Inflammatory macrophage treated with lipopolysaccharide for 4 hours (primary cell): ENCODE measurements around the gene BUB1B.
A peak's percentile ranks its signal among the peaks of the same experiment; 100 is the strongest.
"Not testable (repeated sequence)": the region's sequence is repeated elsewhere in the genome, so short reads cannot be mapped to it uniquely, and the experiment has no call there.

Experiments used
- DNase-seq: peaks from one replicate; pipeline ENCODE4 v3.0.0-alpha.2; 2020

Gene BUB1B

GRCh38 chr15:40137303-40138200, 23.3 kb upstream of the BUB1B start:
- DNase-seq: no peak

GRCh38 chr15:40138201-40138570, 22.7 kb upstream of the BUB1B start:
- not testable (repeated sequence) for DNase-seq

DNA sequence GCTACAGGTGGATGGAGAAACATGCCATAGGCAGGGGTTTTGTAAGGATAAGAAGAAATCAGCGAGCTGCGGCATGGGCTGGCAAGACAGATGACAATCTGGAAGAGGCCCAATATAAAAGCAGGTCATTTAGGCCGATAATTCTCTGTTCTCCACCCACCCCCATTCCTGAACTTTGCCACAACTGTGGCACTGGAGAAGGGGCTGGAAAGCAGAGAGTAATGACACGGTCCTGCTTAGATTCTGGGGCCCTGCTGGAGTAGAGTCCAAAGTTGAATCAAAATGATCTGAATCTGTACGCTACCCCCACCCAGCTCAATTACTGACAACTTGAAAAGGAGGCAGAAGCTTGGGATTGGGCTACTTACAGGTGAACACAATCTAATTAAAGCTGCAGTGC, 18.4 kb upstream of the BUB1B start:
- no peak for DNase-seq

DNA sequence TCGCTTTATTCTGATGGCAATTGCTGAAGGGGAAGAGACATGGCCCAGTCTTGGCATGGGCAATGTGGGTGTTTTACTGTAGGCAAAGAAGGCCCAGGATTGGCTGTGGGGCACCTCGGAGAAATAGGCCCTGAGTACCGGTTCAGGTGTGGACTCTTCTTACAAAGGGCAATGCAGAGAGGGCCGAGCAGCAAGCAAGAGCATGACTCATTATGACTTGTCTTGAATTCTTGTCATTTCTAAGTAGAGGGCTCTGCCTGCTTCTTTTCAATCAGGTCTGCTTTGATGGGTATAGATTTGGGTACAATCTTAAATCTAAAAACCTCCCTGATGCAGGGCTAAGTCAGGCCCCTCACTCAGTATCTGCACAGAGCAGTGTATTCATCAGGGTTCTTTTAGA, 14.8 kb upstream of the BUB1B start:
- DNase-seq: no peak

- no peak for DNase-seq
These were observed 11.5 kb upstream of the BUB1B start for GRCh38 chr15:40149339-40149738.

GRCh38 chr15:40150163-40150925, 10.5 kb upstream of the BUB1B start:
- DNase-seq: peak; percentile 64

- no peak for DNase-seq
These were observed 9.4 kb upstream of the BUB1B start for GRCh38 chr15:40151499-40151898.

DNA sequence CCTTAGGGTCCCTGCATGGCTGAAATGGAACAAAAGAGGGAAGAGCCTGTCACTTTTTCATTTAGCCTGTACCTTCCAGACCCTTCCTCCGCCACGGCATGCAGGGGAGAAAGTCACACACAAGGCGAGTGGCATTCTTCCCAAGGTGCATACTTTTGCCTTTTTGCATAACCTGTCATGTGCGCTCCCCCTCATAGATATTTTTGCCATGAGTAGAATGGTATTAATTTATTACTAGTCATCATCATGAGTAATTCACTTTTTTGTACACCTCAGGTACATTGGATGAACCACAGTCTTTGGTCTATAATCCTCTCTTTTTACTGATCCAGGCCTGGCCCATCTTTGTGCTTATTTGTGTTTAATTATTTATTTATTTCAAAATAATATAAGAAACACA, 8.9 kb upstream of the BUB1B start:
- DNase-seq: no peak

GRCh38 chr15:40154821-40155220, 6.0 kb upstream of the BUB1B start:
- DNase-seq: not testable (repeated sequence)

DNA sequence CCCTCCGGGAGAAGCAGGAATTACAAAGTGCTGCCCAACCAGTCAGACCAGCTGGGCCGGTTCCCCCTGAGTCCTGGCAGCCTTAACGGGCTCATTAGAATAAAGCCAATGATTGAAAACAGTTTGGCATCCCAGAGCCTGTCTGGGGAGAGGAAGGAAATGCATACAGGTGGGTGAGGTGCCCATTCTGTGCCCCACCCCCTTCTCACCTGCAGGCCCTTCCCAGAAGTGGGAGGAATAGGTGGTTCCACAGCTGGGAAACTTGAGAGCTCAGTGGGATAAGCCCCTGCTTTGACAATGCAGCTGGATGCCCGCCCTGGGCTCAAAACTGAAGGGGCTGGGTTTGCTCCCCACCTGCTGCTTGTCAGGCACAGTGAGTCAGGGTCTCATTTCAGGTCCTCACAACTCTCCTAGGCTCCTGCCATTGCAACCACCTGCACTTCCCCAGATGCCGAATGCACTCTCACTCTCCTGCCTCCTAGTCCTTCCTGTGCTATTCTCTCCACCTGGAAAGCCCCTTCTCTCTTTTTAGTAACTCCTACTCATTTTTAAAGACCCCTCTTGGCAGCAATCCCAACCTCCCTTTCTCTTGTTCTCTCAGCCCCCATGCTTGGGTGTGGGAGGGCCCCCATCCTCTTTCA, 5.5 kb upstream of the BUB1B start:
- no peak for DNase-seq

GRCh38 chr15:40157778-40158447, 3.0 kb upstream of the BUB1B start:
- peak; percentile 9 for DNase-seq

DNA sequence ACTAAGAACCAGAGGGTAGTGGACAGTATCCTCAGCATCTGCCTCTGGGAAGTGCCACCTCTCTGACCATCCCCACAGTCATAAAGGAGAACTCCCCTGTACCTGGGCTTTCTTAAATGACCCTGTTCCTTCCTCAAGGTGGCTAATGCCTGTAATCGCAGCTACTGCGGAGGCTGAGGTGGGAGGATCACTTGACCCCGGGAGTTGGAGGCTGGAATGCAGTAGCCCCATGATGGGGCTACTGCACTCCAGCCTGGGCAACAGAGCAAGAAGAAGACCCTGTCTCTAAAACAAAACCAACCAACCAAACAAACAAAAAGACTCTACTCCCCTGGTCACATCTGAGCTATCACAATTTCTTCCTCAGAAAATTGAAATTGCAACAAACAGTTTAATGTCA, 848 bp upstream of the BUB1B start:
- DNase-seq: no peak

DNA sequence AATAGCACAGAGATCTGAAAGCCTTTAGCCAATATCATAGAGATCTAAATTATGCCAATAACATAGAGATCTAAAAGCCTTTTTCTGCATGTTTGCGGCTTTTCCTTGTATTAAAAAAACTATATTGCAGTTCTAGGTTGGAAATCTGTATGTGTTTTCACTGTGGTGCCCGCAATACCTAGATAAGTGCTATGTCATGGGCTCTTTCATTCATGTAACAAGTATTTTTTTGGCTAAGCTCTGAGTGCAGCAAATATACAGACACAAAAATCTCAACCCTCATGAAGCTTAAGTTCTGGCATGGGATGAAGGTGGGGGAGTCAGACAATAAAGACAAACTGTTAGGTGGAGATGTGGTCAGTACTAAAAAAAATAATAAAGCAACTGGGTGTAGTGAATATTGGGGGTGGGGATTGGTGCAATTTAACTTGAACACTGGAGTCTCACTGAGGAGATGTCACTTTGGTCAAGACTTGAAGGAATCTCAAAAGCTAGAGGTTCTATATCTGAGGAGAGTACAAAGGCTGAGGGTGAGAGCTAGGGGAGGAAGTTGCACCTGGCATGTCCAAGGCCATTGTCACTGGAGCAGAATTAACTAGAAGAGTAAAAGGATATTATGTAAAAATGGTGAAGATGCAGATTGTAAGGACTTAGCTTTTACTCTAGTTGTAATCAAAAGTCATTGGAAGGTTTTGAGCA, 973 bp downstream of the BUB1B start:
- DNase-seq: no peak

- DNase-seq: peak; percentile 15
These were observed 1.7 kb downstream of the BUB1B start for GRCh38 chr15:40162552-40162951.

GRCh38 chr15:40163657-40164416, 3.0 kb downstream of the BUB1B start:
- DNase-seq: peak; percentile 19

DNA sequence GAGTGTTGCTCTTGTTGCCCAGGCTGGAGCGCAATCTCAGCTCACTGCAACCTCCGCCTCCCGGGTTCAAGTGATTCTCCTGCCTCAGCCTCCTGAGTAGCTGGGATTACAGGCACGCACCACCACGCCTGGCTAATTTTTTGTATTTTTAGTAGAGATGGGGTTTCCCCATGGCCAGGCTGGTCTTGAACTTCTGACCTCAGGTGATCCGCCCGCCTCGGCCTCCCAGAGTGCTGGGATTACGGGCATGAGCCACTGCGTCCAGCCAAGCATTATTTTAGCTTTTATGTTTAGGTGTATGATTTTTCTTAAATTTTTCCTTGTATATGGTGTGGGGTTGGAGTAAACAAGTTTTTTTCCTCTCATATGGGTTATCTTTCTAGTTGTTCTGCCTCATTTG, 6.5 kb downstream of the BUB1B start:
- not testable (repeated sequence) for DNase-seq

DNA sequence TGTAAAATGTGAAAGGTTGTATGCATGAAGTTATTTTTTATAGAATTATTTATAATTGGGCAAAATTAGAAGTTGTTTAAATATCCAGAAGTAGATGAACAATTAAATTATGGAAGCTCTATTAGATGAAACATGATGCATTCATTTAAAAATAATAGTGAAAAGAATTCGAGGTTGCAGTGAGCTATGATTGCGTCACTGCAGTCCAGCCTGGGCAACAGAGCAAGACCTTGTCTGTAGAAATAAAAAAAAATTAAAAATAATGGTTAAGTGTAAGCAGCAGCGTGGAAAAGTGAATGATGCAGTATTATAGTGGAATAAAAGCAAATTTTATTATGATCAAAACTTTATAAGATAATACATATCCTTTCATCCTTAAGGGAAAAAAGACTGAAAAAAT, 14.3 kb downstream of the BUB1B start:
- DNase-seq: no peak

GRCh38 chr15:40182358-40183029, 21.6 kb downstream of the BUB1B start:
- DNase-seq: peak; percentile 63

DNA sequence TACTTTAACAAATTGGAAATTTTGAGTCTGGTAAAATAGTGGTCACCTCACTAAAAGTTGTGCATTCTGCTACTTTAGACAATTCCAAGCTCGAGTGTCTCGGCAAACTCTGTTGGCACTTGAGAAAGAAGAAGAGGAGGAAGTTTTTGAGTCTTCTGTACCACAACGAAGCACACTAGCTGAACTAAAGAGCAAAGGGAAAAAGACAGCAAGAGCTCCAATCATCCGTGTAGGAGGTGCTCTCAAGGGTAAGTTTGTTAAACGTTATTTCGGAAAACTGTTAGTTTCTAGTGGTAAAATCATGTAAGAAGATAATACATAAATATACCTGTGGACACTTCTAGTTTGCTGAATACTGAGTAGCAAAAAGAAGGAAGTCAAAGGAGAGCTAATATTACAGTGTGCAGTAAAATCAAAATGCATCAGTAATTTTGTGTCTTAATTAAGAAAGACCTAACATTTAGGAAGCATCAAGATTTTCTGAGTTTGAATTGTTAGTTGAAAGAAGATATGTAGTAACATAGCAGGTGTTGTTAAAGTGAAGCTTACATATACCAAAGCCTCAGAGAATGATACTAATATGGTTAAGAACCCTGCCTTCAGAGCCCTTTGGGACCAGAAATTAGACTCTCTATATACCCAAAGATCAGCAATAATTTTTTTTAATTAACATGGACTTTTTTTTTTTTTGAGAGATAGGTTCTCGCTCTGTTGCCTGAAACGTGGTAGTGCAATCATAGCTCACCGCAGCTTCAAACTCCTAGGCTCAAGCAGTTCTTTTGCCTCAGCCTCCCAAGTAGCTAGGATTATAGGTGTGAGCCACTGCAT, 23.0 kb downstream of the BUB1B start:
- no peak for DNase-seq

DNA sequence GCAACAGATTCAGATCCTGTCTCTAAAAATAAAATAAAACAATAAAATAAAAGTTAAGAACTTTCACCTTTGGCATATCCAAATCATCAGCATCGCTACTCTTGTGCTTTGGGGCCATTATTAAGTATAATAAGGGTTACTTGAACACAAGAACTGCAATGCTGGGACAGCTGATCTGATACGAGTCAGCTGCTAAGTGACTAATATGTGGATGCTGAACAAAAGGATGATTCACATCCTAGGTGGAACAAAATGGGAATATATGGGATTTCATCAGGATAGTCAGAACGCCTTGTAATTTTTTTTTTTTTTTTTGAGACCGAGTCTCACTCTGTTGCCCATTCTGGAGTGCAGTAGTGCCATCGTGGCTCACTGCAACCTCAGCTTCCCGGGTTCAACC, 29.7 kb downstream of the BUB1B start:
- peak; percentile 33 for DNase-seq
